Ishikawa (cell line): Measurements from ENCODE around the gene SREBF2.

Experiments used
- CEBPB ChIP-seq: IDR thresholded peaks from 2 replicates; pipeline ENCODE4 v1.6.1; 2012
- CREB1 ChIP-seq: IDR thresholded peaks from 2 replicates; pipeline ENCODE4 v1.6.1; 2012; ENCODE audit warnings: low read depth
- EGR1 ChIP-seq: IDR thresholded peaks from 2 replicates; pipeline ENCODE4 v1.6.1; 2012
- EP300 ChIP-seq: IDR thresholded peaks from 2 replicates; pipeline ENCODE4 v1.6.1; 2012; ENCODE audit warnings: borderline replicate concordance
- FOXM1 ChIP-seq: IDR thresholded peaks from 2 replicates; pipeline ENCODE4 v1.6.1; 2012; ENCODE audit warnings: low read depth, borderline replicate concordance
- NFIC ChIP-seq: IDR thresholded peaks from 2 replicates; pipeline ENCODE4 v1.6.1; 2012
- RAD21 ChIP-seq: IDR thresholded peaks from 2 replicates; pipeline ENCODE4 v1.6.1; 2012; ENCODE audit warnings: low read depth
- TAF1 ChIP-seq: IDR thresholded peaks from 2 replicates; pipeline ENCODE4 v1.6.1; 2012; ENCODE audit warnings: low read depth, mild to moderate bottlenecking
- TCF12 ChIP-seq: IDR thresholded peaks from 2 replicates; pipeline ENCODE4 v1.6.1; 2012; ENCODE audit warnings: low read depth
- TEAD4 ChIP-seq: IDR thresholded peaks from 2 replicates; pipeline ENCODE4 v1.6.1; 2012
- YY1 ChIP-seq: IDR thresholded peaks from 2 replicates; pipeline ENCODE4 v1.6.1; 2012; ENCODE audit warnings: low read depth
- ZBTB7A ChIP-seq: IDR thresholded peaks from 2 replicates; pipeline ENCODE4 v1.6.1; 2012; ENCODE audit warnings: low read depth
- TF ChIP-seq, protein P1 (sequence below): IDR thresholded peaks from 2 replicates; pipeline ENCODE4 v1.6.1; 2012
- TF ChIP-seq, protein P2 (sequence below): IDR thresholded peaks from 2 replicates; pipeline ENCODE4 v1.6.1; 2012; ENCODE audit warnings: low read depth, mild to moderate bottlenecking
- TF ChIP-seq, protein P3 (sequence below): IDR thresholded peaks from 2 replicates; pipeline ENCODE4 v1.6.1; 2012

SREBF2 gene

DNA sequence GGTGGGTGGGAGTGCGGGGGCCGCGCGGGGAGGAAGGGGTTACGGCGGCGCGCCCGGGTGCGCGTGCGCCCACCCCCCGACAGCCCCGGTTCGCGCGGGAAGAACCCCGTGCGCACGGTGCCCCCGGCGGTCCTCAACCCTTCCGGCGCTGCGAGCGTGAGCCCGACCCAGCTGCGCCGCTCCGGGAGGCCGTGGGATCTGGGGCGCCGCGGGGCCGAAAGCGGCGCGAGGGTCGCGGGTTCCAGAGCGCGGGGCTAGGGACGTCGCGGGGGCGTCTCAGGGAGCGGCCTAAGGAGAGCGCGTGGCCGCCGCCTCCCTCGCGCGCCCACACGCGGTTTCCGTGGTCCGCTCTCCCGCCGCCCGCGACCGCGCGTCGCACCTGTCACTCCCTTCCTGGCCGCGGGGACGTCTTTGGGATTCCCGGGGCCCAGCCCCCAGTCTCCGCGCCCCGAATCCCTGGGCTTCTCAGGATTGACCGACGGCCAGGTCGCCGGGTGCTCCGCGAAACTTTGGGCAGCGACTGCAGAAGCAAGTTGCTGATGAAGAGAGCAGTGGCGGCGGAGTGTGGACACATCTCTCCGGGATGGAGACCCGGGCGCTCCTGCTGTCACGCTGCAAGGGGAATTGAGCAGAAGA lies 582 bp downstream of the SREBF2 start:
- no peak for TF ChIP-seq CEBPB
- TF ChIP-seq RAD21: no peak
- no peak for TF ChIP-seq CREB1
- no peak for TF ChIP-seq TCF12
- no peak for TF ChIP-seq TAF1
- TF ChIP-seq, protein P1, sequence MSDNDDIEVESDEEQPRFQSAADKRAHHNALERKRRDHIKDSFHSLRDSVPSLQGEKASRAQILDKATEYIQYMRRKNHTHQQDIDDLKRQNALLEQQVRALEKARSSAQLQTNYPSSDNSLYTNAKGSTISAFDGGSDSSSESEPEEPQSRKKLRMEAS: peak; percentile 85
- TF ChIP-seq, protein P2, sequence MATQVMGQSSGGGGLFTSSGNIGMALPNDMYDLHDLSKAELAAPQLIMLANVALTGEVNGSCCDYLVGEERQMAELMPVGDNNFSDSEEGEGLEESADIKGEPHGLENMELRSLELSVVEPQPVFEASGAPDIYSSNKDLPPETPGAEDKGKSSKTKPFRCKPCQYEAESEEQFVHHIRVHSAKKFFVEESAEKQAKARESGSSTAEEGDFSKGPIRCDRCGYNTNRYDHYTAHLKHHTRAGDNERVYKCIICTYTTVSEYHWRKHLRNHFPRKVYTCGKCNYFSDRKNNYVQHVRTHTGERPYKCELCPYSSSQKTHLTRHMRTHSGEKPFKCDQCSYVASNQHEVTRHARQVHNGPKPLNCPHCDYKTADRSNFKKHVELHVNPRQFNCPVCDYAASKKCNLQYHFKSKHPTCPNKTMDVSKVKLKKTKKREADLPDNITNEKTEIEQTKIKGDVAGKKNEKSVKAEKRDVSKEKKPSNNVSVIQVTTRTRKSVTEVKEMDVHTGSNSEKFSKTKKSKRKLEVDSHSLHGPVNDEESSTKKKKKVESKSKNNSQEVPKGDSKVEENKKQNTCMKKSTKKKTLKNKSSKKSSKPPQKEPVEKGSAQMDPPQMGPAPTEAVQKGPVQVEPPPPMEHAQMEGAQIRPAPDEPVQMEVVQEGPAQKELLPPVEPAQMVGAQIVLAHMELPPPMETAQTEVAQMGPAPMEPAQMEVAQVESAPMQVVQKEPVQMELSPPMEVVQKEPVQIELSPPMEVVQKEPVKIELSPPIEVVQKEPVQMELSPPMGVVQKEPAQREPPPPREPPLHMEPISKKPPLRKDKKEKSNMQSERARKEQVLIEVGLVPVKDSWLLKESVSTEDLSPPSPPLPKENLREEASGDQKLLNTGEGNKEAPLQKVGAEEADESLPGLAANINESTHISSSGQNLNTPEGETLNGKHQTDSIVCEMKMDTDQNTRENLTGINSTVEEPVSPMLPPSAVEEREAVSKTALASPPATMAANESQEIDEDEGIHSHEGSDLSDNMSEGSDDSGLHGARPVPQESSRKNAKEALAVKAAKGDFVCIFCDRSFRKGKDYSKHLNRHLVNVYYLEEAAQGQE: no peak
- TF ChIP-seq ZBTB7A: no peak; the same call in 1 of the 2 replicates
- no peak for TF ChIP-seq TEAD4
- TF ChIP-seq NFIC: no peak
- TF ChIP-seq EGR1: peak; percentile 61; the same call in 1 of the 2 replicates
- no peak for TF ChIP-seq EP300
- TF ChIP-seq, protein P3, sequence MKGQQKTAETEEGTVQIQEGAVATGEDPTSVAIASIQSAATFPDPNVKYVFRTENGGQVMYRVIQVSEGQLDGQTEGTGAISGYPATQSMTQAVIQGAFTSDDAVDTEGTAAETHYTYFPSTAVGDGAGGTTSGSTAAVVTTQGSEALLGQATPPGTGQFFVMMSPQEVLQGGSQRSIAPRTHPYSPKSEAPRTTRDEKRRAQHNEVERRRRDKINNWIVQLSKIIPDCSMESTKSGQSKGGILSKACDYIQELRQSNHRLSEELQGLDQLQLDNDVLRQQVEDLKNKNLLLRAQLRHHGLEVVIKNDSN: no peak
- no peak for TF ChIP-seq FOXM1

DNA sequence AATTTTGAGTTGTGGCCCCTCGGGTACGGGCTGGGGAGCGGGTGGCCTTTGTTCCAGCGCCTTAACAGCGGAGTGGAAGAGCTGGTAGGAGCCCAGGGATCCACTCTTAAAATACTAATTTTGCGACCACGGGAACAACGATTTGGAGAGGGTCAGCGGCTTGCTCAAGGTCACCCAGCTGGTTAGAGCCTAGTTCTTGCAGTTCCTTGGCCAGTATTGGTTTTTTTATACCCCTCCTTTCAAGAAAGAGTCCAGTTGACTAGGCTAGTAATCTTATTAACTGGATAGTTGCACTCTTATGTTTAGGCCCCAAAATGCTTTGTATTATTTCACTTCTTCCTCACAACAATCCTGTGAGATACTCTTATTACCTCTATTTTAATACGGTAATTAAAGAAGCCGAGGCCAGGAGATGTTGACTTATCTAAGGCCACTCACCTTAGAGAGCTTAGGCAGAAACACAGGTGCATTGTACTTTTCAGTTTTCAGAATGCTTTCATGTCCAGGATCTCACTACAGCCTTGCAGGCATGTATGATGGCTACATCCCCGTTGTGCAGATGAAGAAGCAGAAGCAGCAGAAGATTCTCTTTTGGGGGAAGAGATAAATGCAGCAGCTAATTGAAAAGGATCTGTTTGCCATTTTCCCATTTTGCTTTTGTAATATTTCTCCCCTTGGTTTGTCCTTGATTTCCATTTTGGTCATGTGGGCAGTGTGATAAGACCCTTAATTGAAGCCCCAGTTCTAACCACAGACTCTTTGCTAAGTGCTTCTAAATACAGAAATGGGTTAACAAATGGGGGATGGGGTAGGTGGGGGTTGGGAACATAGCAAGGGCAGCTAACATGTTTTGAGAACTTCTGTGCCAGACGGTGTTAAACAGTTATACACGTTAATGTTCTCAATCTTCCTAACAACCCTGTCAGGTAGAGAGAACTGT lies 1.4 kb downstream of the SREBF2 start:
- TF ChIP-seq, protein P2: no peak
- TF ChIP-seq TAF1: no peak
- TF ChIP-seq CREB1: no peak
- TF ChIP-seq EP300: no peak
- TF ChIP-seq EGR1: no peak
- no peak for TF ChIP-seq TEAD4
- TF ChIP-seq, protein P1: no peak
- no peak for TF ChIP-seq ZBTB7A
- no peak for TF ChIP-seq CEBPB
- no peak for TF ChIP-seq RAD21
- TF ChIP-seq YY1: no peak

DNA sequence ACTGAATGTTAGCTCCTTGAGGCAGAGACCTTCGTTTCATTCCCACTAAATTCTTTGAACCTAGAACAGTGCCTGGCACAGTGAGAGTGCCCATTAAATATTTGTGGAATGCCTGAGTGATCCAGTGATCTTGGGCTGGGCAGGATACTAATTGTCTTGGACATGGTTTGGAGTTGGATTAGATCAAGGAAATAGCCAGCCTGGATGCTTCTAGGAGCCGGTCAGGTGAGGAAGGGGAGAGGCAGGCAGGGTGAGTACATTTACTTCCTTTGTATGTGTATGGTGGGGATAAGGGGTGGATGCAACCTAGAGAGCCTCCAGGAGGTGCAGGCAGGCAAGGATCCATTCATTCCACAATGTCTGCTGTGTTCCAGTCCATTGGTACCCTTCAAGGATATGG lies 3.6 kb downstream of the SREBF2 start:
- TF ChIP-seq ZBTB7A: no peak
- 0 out of 2 replicates have a peak, but pooled peaks have one; percentile 26 for TF ChIP-seq TEAD4

DNA sequence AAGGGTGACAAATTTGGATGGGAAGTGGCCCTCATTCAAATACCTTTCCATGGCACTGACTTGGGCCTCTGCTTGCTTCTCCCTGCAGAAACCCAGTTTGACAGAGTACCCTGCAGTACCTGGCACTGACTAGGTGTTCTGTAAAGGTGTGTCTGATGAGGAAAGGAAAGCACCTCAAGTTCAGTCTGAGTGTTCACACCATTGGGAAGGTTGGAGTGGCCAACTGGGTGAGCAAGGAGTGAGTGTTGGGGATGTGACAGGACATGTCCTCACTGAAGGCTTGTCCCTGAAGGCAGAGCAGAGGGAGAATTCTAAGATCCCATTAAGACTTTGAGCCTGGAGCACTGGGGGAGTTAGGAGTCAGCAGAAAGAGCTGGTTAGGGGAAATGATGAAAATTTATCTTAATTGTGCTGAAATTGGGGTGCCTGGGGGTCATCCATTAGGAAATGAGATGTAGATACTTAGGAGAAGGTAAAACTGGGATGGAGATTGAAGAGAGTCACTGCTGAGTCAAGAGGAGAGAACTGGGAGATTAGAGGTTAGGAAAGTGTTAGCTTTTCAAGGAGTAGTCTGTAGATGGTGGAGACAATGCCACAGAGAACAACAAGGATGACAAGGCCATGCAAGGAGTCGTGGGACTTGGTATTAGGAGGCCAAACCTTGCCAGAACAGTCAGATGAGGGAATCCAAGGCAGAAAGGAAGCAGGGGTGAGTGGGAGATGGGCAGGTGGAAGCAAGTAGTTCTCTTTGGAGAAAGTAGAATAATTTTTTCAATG lies 6.1 kb downstream of the SREBF2 start:
- TF ChIP-seq, protein P1: no peak
- no peak for TF ChIP-seq CREB1
- TF ChIP-seq ZBTB7A: no peak
- no peak for TF ChIP-seq CEBPB
- TF ChIP-seq TEAD4: no peak
- no peak for TF ChIP-seq TAF1
- no peak for TF ChIP-seq RAD21

DNA sequence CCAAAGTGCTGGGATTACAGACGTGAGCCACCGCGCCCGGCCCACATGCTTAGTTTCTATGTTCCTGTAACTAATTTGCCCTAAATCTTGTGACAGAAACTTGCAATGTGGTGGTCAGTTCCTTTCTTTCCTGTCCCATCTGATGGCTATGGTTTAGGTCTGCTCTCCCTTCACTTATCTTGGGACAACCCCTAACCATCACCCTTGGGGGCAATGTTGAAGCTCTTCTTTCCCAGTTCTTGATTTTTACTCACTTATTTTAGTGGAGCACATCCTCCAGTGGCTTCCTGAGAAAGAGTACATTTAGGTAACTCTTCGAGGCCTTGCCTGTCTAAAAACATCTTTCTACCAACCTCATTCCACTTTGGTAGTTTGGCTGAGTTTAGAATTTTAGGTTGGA lies 7.3 kb downstream of the SREBF2 start:
- TF ChIP-seq NFIC: no peak

DNA sequence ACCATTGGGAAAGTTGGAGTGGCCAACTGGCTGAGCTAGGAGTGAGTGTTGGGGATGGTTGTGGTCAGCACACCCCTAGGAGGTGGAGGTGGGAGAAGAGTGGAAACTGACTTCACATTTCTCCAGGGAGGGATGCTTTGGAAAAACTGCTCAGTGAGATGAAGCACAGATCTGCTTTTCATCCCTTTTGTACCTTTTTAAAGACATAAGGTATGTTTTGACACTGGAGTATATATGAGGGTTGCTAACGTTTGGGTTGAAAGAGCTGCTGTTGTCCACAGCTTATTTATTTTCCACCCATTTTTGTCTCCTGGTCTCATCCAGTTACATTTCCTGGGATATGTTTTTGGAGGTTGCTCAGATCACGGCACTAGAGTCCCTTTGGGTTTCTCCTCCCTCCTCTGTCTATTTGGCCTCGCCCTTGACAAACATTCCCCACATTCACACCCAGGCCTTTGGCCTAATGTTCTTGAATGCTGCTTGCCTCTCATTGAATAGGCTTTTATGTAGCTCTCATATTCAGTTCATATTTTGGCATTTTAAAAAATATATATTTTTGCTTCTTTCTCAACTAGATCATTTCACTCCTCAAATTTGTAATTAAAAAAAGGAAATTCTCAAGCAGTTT lies 8.3 kb downstream of the SREBF2 start:
- TF ChIP-seq TEAD4 (no peak), TCF12 (no peak), NFIC (no peak), ZBTB7A (no peak)
